PC-3 (cell line): ENCODE results near the gene ZNF232.

ENCODE experiments used
- EZH2 ChIP-seq: fragments of 300-600 bp; sonication (generic); IDR thresholded peaks from one replicate; pipeline ENCODE4 v1.6.1; 2017; ENCODE audit warnings: antibody characterized with exemption, mild to moderate bottlenecking, low read length; ENCODE audit not compliant: unreplicated experiment
- TF ChIP-seq, protein P1 (sequence below): fragments of 300-600 bp; sonication (generic); conservative IDR thresholded peaks from 2 replicates; pipeline ENCODE4 v1.5.1; 2017; ENCODE audit warnings: antibody characterized with exemption, low read depth, mild to moderate bottlenecking, low read length

GRCh38 chr17:5139458-5139732, 27.7 kb upstream of the ZNF232 start:
- TF ChIP-seq, protein P1, sequence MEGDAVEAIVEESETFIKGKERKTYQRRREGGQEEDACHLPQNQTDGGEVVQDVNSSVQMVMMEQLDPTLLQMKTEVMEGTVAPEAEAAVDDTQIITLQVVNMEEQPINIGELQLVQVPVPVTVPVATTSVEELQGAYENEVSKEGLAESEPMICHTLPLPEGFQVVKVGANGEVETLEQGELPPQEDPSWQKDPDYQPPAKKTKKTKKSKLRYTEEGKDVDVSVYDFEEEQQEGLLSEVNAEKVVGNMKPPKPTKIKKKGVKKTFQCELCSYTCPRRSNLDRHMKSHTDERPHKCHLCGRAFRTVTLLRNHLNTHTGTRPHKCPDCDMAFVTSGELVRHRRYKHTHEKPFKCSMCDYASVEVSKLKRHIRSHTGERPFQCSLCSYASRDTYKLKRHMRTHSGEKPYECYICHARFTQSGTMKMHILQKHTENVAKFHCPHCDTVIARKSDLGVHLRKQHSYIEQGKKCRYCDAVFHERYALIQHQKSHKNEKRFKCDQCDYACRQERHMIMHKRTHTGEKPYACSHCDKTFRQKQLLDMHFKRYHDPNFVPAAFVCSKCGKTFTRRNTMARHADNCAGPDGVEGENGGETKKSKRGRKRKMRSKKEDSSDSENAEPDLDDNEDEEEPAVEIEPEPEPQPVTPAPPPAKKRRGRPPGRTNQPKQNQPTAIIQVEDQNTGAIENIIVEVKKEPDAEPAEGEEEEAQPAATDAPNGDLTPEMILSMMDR = no peak
- no peak for TF ChIP-seq EZH2
